ENCODE results near the gene DSTYK.
"Not testable (repeated sequence)": the region's sequence is repeated elsewhere in the genome, so short reads cannot be mapped to it uniquely, and the experiment has no call there.

Gene DSTYK

DNA sequence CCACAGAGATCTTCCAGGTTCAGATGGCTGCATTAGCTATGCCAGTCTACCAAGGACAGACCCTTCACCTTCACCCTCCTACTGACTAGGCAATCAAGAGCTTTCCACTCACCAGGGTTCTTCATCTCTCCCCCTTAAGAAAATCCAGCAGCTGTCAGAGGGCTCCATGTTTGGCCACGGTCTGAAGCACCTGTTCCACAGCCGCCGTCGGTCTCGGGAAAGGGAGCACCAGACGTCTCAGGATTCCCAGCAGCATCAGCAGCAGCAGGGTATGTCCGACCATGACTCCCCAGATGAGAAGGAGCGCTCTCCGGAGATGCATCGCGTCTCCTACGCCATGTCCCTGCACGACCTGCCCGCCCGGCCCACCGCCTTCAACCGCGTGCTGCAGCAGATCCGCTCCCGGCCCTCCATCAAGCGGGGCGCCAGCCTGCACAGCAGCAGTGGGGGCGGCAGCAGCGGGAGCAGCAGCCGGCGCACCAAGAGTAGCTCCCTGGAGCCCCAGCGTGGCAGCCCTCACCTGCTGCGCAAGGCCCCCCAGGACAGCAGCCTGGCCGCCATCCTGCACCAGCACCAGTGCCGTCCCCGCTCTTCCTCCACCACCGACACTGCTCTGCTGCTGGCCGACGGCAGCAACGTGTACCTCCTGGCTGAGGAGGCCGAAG lies 30.0 kb upstream of the DSTYK start:
- no peak for DNase-seq (ENCODE audit: low read depth in 4 of 4, low spot score in 1 of 4)

DNA sequence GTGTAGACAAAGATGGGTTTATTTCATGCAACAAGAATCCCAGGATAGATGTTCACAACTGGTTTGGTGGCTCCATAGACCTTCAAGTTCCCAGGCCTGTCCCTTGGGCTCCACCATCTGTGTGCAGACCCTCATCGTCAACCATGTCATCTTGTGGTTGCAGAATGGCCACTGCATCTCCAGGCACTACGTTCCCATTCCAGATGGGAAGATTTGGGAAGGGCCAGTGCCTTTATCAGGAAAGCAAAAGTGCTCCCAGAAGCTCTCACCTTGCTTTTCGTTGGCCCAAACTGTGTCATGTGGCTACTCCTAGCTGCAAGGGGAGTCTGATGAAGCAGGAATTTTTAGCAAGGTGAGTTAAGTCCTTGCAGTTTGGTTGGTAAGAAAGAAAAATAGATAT lies 29.1 kb upstream of the DSTYK start:
- no peak for DNase-seq (ENCODE audit: low read depth in 4 of 4, low spot score in 1 of 4)

GRCh38 chr1:205240118-205240517 lies 28.6 kb upstream of the DSTYK start:
- no peak for DNase-seq (ENCODE audit: low read depth in 4 of 4, low spot score in 1 of 4)

- DNase-seq (ENCODE audit: low read depth in 4 of 4, low spot score in 1 of 4), result no peak
These were observed 27.6 kb upstream of the DSTYK start for GRCh38 chr1:205239078-205239477.

- DNase-seq (ENCODE audit: low read depth in 4 of 4, low spot score in 1 of 4), result peak in 2 of 4 experiments; percentile 31 to 61
These were observed 26.3 kb upstream of the DSTYK start for GRCh38 chr1:205237526-205238484.

DNA sequence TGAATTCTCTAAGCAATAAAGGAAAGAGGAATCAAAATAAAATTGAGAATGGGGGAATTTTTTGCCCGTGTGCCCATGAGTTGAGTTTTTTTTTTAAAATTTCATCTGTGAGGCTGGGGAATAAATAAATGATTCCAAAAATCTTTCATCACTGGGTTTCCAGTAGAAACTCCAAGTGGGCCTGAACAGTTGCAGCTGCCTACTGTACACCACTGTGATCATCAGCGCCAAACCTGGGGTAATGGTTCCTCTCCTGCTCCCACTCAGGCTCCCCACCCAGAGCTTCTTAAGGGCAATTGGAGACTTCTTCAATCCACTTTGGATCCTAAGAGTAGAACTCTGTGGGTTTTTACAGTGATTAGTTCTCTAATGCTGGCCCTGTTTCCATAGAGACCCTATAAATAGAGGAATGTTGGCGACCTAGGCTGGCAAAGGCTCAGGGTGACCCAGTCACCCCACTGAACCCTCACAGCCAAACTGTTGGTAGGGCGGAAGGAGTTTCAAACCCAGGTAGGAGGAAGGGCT lies 25.5 kb upstream of the DSTYK start:
- DNase-seq (ENCODE audit: low read depth in 4 of 4, low spot score in 1 of 4), result no peak

DNA sequence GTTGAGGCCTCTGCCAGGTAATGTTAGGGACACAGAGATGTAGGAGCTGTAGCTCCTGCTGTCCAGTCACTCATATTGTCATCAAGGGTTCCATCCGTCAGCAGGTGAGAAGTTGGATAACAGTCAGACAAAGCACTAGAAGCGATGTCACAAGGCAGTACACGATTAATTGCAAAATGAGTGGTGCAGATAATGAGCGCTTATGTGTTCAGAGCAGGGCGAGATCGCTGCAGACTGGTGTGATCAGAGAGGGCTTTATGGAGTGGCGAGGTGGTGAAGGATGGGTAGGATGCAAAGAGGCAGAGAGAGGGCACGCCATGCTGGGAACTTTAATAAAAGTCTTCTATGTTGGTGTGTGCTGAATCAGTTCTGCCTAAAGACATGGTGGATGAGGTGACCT lies 25.0 kb upstream of the DSTYK start:
- DNase-seq (ENCODE audit: low read depth in 4 of 4, low spot score in 1 of 4), result no peak

GRCh38 chr1:205235951-205236350 lies 24.4 kb upstream of the DSTYK start:
- DNase-seq (ENCODE audit: low read depth in 4 of 4, low spot score in 1 of 4), result no peak

- DNase-seq (ENCODE audit: low read depth in 4 of 4, low spot score in 1 of 4), result not testable (repeated sequence)
These were observed 22.5 kb upstream of the DSTYK start for GRCh38 chr1:205233986-205234385.

DNA sequence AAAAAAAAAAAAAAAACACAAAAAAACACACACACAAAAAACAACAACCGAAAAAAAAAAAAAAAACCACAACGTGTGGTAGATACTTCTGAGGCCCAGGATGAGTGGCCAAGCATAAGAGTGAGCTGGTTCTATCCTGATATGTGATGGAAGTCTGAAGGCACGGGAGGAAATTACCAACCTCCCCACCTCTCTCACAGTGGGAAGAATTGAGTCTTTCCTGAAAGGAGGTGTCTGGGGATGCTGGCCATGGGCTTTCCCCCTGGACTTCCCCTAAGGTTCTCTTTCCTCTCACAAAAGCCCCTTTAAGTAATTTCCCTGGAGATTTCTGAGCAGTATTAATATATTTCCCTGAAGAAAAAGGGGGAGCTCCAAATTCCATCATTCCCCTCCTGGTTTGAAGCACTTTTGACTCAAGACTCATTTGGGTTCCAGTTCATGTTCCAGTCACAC lies 21.5 kb upstream of the DSTYK start:
- DNase-seq (ENCODE audit: low read depth in 4 of 4, low spot score in 1 of 4), result no peak

DNA sequence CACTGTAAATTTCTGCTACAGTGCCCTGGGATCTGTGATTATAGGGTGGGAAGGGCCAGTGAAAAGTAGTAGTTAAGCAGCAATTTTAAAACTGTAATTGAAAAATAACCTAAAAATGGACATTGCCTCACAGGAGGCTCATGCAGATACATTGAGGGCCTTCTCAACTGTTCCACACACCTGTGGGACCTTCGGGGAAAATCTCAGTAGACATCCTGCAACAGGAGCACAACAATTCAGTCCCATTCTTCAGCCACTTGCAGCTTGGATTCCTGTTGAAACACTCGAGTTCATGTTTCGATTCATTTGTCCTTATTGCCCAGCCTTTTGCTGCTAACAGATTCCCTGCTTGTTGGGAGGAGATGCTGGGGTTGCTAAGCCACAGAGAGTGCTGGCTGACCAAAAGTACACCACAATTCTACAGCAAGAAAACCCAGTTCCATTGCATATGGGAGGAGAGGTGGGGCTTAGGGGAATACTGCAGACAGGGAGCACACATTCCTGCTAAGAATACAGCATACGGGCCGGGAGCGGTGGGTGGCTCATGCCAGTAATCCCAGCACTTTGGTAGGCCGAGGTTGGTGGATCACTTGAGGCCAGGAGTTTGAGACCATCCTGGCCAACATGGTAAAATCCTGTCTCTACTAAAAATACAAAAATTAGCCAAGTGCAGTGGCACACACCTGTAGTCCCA lies 20.8 kb upstream of the DSTYK start:
- DNase-seq (ENCODE audit: low read depth in 4 of 4, low spot score in 1 of 4), result no peak

GRCh38 chr1:205230982-205231381 lies 19.5 kb upstream of the DSTYK start:
- no peak for DNase-seq (ENCODE audit: low read depth in 4 of 4, low spot score in 1 of 4)

- DNase-seq (ENCODE audit: low read depth in 4 of 4, low spot score in 1 of 4), result no peak
These were observed 18.6 kb upstream of the DSTYK start for GRCh38 chr1:205229916-205230700.

- DNase-seq (ENCODE audit: low read depth in 4 of 4, low spot score in 1 of 4), result peak in 2 of 4 experiments; percentile 54 to 61
These were observed 17.9 kb upstream of the DSTYK start for GRCh38 chr1:205229399-205229871.

DNA sequence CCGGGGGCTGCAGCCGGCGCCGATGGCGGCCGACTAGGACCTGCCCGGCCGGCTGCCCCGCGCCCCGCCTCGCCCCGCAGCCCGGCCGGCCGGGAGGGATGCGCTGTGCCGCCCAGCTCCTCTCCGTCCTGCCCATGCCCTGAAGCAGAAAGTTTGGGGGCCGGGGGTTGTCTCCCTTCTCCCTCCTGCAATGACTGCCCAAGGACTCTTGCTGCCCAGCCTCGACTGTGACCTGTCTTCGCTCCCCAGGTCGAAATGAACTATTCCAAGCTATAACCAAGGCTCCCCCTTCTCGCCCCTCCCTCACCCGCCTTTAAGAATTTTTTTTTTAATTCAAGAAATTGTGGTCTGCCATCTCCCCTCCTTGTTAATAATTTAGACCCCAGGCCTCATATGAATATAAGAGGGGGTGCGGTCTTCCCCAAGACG lies 16.6 kb upstream of the DSTYK start:
- DNase-seq (ENCODE audit: low read depth in 4 of 4, low spot score in 1 of 4), result no peak

DNA sequence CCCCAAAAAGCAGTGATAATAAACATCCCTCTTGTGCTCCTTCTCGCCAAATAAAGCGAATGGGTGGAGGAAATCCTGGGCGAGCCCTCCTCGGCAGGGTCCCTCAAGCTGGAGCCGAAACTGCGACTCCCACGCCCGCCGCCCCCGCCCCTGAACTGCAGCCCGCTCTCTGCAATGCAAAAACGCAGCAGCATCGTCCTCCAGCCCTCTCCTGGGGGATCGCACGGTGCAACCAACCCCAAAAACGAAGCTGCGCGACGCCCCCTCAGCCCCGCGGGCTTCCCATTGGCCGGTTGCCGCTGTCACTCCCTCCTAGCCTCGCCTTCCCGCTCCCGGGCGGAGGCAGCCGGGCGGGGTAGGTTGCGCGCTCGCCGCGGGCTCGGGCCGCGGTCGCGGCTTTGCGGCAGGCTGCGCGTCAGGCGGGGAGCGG lies 16.1 kb upstream of the DSTYK start, which contains the start of gene TMCC2:
Gene TMCC2, plus strand, starts transcription at position 363 of the 430 bp plus-strand sequence. CDS start 619 bp downstream, outside the sequence.
- DNase-seq (ENCODE audit: low read depth in 4 of 4, low spot score in 1 of 4), result peak in 3 of 4 experiments; percentile 58 to 82 (median 74)

DNA sequence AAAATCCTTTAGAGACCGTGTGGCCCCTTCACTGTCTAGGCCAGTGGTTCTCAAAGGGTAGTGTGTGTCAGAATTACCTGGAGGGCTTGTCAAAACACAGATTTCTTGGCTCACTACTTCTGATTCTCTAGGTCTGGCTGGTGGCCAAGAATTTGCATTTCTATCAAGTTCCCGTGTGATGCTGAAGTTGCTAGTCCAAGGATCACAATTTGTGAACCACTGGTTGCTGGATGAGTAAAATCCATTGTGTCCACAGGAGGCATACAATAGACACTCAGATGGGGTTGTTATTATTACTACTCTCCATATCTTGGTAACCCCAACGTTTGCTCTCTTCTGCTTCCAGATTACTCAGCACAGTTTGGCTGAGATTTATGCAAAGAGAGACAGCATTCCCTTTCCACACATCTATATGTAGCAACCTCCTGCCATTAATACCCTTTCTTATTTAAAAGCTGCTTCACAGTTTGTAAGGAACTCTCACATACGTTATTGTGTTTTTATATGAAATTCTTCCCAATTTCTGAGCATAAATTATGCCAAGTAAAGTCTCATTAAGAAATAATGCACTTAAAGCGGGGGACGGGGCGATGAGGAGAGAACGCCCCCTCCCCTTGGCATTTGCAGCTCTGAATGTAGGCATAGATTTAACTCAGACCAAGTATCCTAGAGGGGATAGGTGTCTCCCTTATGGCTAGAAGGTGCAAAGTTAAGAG lies 15.5 kb upstream of the DSTYK start:
- no peak for DNase-seq (ENCODE audit: low read depth in 4 of 4, low spot score in 1 of 4)

GRCh38 chr1:205225901-205226765 lies 14.6 kb upstream of the DSTYK start:
- DNase-seq (ENCODE audit: low read depth in 4 of 4, low spot score in 1 of 4), result no peak

GRCh38 chr1:205224736-205225135 lies 13.2 kb upstream of the DSTYK start:
- no peak for DNase-seq (ENCODE audit: low read depth in 4 of 4, low spot score in 1 of 4)
